Keratinocyte (primary cell): ENCODE data around the gene DPP10.

Experiments used
- CTCF ChIP-seq, 3 experiments: IDR thresholded peaks in 1 of 3; conservative IDR thresholded peaks in 1 of 3; optimal IDR thresholded peaks in 1 of 3; 2 replicates in 2 of 3; 3 replicates in 1 of 3; pipeline versions ENCODE3 to v1.5.1; 2011; ENCODE audit warnings: low read length in 3 of 3, mild to moderate bottlenecking in 3 of 3, moderate library complexity in 2 of 3, control low read depth in 1 of 3, inconsistent platforms in 1 of 3; ENCODE audit not compliant: insufficient read depth in 2 of 3; ENCODE audit errors: extremely low read depth in 1 of 3
- EZH2 ChIP-seq: IDR thresholded peaks from one replicate; pipeline ENCODE4 v1.6.1; 2012; ENCODE audit warnings: inconsistent platforms, mild to moderate bottlenecking, low read length, moderate library complexity

GRCh38 chr2:115887209-115887776 lies 1444.9 kb downstream of the DPP10 start:
- TF ChIP-seq CTCF (optimal IDR thresholded peaks at IDR 0.05 in 1 of 3, IDR thresholded peaks at IDR 0.05 in 1 of 3, conservative IDR thresholded peaks at IDR 0.05 in 1 of 3; ENCODE audit: extremely low read depth in 1 of 3, insufficient read depth in 2 of 3, low read length in 3 of 3) = no peak
- TF ChIP-seq EZH2 = no peak
